ENCODE data around the gene STMP1.

GRCh38 chr7:135707570-135707966 lies 45.3 kb downstream of the STMP1 start:
- no peak for TF ChIP-seq TAF1 (IDR thresholded peaks at IDR 0.05; ENCODE audit: borderline replicate concordance, low read depth, low read length)
- TF ChIP-seq POLR2AphosphoS5 (IDR thresholded peaks at IDR 0.05; ENCODE audit: low read depth, low read length), result no peak
- TF ChIP-seq POLR2A (IDR thresholded peaks at IDR 0.05; ENCODE audit: low read depth, low read length), result no peak

Data from GM12892 (cell line).